Stimulated activated CD8-positive, alpha-beta memory T cell treated with anti-CD3 and anti-CD28 coated beads, Interleukin-7, amount 100 ng/mL, for 24 hours (primary cell): Measurements from ENCODE around the gene BRD1.
"Not testable (repeated sequence)": the region's sequence is repeated elsewhere in the genome, so short reads cannot be mapped to it uniquely, and the experiment has no call there.

Source experiments
- DNase-seq: peaks from one replicate; pipeline ENCODE4 v3.0.0-alpha.2; 2020; ENCODE audit warnings: low read depth

The BRD1 gene

GRCh38 chr22:49852898-49853894 is 25.5 kb upstream of the BRD1 start, which contains the start of gene ZBED4:
Gene ZBED4, plus strand, starts transcription at chr22:49853844. Its CDS starts 29,819 bp downstream, at chr22:49883663.
- peak; percentile 96 for DNase-seq

GRCh38 chr22:49852568-49852897 is 24.9 kb upstream of the BRD1 start:
- DNase-seq: not testable (repeated sequence)

DNA sequence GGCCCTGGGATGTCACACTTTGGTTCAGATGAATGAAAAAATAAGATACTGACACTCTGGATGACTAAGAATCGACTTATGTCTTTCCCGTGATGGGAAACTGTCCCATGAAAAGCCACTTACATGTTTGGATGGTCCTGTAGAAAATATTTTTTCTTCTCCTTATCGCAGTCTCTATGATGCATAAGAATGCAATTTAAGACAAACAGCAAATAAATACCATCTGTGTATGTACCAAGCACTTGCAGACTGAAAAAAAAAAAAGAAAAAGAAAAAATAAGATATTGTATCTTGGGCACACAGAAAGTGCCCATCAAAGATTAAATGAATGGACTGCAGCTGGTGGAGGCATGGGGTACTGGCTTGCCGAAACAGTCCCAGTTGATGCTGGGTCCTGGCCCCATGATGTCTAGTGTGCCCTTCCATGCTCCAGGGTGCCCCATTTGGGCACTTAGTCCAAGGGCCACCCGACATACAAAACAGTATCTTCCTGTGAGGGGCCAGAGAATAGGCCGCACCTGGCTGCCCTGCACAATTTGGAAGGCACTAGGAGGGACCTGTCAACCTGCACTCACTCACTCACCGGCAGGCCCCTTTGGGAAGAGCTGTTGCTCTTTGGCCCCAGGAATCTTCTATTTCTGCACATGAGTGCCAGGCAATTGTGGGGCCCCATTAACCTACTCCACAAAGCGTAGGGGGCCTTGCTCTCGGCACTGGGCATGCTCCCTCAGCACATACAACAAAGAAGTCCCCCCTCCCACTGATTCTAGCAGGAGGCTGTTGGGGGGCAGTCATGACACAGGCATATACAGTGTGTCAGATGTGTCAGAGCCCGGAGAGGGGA is 23.5 kb upstream of the BRD1 start:
- no peak for DNase-seq

- no peak for DNase-seq
Measured at GRCh38 chr22:49850021-49850911, 22.6 kb upstream of the BRD1 start.

DNA sequence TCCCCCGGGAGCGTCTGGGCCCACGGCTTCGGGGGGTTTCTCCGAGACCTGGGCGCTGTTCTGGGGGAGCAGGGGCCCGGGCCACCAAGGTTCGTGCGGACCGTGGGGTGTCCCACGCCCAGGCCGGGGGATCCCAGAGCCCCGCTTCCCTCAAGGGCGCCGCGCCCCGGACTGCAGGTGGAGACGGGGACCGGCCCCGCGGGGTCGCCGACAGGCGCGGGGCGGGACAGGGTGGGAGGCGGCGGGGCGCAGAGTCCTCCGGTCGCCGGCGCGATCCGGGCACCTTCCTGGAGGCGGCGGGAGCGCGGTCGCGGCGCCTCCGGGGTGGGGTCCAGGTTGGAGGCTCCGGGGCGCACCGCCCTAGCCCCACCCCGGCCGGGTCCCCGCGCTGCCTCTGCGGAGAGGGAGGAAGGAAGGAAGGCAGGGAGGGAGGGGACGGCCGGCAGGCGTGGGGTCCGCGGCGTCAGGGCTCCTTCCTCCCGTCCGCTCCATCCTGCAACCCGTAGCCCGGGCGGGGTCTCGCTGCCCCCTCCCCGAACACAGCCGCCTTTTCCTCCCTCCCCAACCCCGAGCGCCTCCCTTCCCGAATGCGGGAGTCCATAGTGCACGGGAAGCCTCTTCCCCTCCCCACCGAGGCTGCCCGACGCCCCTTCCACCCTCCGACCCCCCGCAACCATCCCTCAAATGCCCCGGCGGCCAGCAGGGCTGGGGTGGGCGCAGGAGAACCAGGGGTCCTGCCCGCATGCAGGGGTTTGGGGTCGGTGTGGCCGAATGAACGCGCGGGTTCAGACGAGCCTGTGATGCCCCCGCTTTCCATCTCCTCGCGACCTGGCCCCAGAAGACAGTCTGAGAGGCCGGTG is 21.7 kb upstream of the BRD1 start:
- DNase-seq: no peak

GRCh38 chr22:49848690-49849160 is 21.1 kb upstream of the BRD1 start:
- no peak for DNase-seq

GRCh38 chr22:49847751-49848689 is 20.3 kb upstream of the BRD1 start:
- DNase-seq: no peak

DNA sequence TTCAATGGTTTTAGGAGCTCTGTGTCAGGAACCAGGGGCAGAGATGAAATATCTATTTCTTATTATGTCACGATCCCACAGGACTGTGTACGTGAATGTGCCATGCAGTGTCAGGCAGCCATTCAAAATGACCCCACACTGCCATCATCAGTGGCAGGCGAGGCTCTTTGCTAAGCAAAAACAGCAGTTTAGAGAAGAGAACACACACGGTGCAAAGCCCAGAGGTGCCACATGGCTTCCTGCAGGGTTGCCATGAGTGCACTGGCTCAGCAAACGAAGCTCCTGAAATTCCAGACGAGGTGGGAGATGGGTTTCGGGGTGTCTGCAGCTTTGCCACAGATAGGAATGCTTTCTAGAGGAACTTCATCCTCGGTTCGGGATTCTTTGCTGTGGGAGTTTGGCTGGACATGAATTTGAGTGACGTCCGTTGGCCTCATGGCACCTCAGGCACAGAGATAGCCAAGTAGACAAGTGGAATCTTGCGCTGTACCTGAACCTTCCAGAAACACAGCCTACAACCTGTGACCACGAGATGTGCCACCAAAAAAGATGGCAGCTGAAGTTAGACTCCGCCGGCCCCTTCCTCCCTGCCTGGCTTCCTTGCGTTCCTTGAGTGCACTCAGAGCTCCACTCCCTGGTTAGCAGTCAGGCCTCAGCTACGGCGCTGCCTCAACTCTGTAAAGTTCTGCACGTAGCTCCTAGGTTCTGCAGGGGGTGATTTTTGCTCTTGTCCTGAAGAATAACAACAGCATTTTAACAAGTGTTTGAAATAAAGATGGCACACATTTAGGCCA is 18.2 kb upstream of the BRD1 start:
- DNase-seq: no peak

GRCh38 chr22:49845241-49845640 is 17.6 kb upstream of the BRD1 start:
- no peak for DNase-seq

- peak; percentile 52 for DNase-seq
Measured at GRCh38 chr22:49838771-49839717, 11.4 kb upstream of the BRD1 start.

DNA sequence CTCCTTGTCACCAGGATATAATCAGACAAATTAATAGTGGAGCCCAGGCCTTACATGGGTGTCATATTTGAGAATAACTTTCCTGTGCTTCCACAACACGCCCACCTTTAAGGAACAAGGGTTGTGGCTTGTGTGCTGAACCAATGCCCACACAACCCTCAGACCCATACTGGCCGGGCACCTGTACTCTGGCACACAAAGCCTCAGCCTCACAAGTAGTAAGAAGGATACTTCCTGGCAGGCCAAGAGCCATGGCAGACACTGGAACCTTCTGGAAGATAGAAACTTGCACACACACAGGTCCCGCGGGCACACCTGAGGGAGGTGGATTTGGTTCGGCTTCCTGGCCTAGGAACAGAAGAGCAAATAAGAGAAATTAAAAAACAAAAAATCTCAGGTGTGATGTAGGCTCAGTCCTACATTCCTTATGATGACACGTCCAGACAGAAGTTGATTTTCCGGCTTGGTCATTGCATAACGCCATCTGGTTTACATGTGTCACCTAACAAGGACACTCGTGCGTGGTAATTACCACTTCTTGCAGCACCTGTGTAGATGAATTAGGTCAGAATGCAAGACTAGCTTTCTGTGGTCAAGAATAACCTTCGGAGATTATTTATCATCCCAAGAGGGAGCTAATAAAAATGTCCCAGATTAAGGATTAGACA is 5.8 kb upstream of the BRD1 start:
- DNase-seq: no peak

GRCh38 chr22:49829044-49829853 is 1.6 kb upstream of the BRD1 start:
- DNase-seq: no peak

GRCh38 chr22:49828599-49828965 is 909 bp upstream of the BRD1 start:
- DNase-seq: no peak

GRCh38 chr22:49827271-49827852 is 311 bp downstream of the BRD1 start:
- no peak for DNase-seq

GRCh38 chr22:49826603-49827270 is 936 bp downstream of the BRD1 start:
- no peak for DNase-seq
